Breast epithelium (tissue), 4 donors: ENCODE results near the gene MFSD6. TPM values are rescaled to one million over a fixed set of nuclear protein-coding genes. Genes with fewer than 3 reads are reported as not detected.
A peak's percentile ranks its signal among the peaks of the same experiment; 100 is the strongest.
"Not testable (repeated sequence)": the region's sequence is repeated elsewhere in the genome, so short reads cannot be mapped to it uniquely, and the experiment has no call there.

Source experiments
- DNase-seq, 2 donors: peaks; one replicate each; pipeline ENCODE4 v3.0.0-alpha.2; 2019; ENCODE audit warnings: low spot score in 2 of 2
- H3K27ac ChIP-seq, 2 donors: fragments of 200-600 bp; sonication (generic) in 1 of 2; one replicate each; pipeline ENCODE4 v1.5.1; 2016 to 2019; ENCODE audit warnings: mild to moderate bottlenecking in 1 of 2
- H3K27me3 ChIP-seq, 2 donors: fragments of 200-600 bp; sonication (generic) in 1 of 2; one replicate each; pipeline versions ENCODE4 v1.5.1 to v1.6.0; 2017 to 2019; ENCODE audit warnings: control low read depth in 1 of 2, mild to moderate bottlenecking in 1 of 2
- H3K36me3 ChIP-seq: fragments of 200-600 bp; one replicate; pipeline ENCODE4 v1.5.1; 2019
- H3K4me1 ChIP-seq, 2 donors: fragments of 200-600 bp; sonication (generic); one replicate each; pipeline ENCODE4 v1.5.1; 2016 to 2019; ENCODE audit warnings: control low read depth in 1 of 2
- H3K4me3 ChIP-seq, 3 donors: fragments of 200-600 bp; sonication (generic); 1 replicate in 2 of 3; 2 replicates in 1 of 3; pipeline ENCODE4 v1.5.1; 2016 to 2019; ENCODE audit warnings: mild to moderate bottlenecking in 3 of 3, moderate library complexity in 2 of 3
- H3K9me3 ChIP-seq, 2 donors: fragments of 200-600 bp; sonication (generic) in 1 of 2; one replicate each; pipeline ENCODE4 v1.5.1; 2016 to 2019; ENCODE audit warnings: control low read depth in 1 of 2
- POLR2A ChIP-seq: fragments of 450-650 bp; IDR thresholded peaks from one replicate; pipeline ENCODE4 v1.6.1; 2016; ENCODE audit warnings: antibody characterized with exemption, mild to moderate bottlenecking, moderate library complexity
- POLR2AphosphoS5 ChIP-seq, 3 donors: sonication (generic); formaldehyde crosslinking; IDR thresholded peaks; one replicate each; pipeline ENCODE4 v1.6.1; 2017; ENCODE audit warnings: antibody characterized with exemption in 3 of 3
- intact Hi-C: fragments of 100-400 bp; cut with DNase I; formaldehyde crosslinking; loops from one replicate; pipeline ENCODE4 v1.15.1; 2023; ENCODE audit warnings: low total_unique reads
- total RNA-seq, 3 donors: library from RNA; depleted of rRNA; stranded (reverse); fragments of >200 nt; gene quantifications; one replicate each; pipeline ENCODE4 v1.1.0, GENCODE V29; 2016
- TF ChIP-seq, protein P1 (sequence below), 3 donors: fragments of 450-650 bp; IDR thresholded peaks; one replicate each; pipeline ENCODE4 v1.5.1; 2016 to 2017; ENCODE audit warnings: antibody characterized with exemption in 3 of 3, mild to moderate bottlenecking in 3 of 3, moderate library complexity in 3 of 3

Gene MFSD6
- total RNA-seq, 3 donors from 2014 or later: 52.0 to 180 (median 92.4) TPM

DNA sequence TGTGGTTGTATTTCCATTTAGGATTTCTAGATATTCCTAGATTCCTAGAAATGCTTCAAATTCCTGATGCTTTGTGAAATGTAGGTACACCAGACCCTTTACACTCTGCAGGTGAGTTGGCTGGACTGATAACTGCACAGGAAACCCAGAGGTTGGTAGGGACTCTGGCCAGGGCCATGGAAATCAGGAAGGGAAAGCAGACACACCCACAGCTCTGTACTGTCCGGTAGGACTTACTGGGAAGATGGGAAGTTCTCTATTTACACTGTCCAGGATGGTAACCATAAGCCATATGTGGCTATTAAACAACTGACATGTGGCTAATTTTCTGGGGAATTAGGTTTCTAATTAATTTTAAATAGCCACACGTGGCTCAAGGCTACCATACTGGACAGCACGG is 94.9 kb downstream of the MFSD6 start:
- H3K36me3 ChIP-seq: no peaks in the 10 kb centered on the region
- no peak overlapping the region for H3K4me3 ChIP-seq
- no peak for DNase-seq
- no peaks in the 10 kb centered on the region for H3K27me3 ChIP-seq
- intact Hi-C loops: no loop called here
- TF ChIP-seq POLR2A (no peak), POLR2AphosphoS5 (IDR thresholded peaks at IDR 0.05) (no peak)
- TF ChIP-seq, protein P1, sequence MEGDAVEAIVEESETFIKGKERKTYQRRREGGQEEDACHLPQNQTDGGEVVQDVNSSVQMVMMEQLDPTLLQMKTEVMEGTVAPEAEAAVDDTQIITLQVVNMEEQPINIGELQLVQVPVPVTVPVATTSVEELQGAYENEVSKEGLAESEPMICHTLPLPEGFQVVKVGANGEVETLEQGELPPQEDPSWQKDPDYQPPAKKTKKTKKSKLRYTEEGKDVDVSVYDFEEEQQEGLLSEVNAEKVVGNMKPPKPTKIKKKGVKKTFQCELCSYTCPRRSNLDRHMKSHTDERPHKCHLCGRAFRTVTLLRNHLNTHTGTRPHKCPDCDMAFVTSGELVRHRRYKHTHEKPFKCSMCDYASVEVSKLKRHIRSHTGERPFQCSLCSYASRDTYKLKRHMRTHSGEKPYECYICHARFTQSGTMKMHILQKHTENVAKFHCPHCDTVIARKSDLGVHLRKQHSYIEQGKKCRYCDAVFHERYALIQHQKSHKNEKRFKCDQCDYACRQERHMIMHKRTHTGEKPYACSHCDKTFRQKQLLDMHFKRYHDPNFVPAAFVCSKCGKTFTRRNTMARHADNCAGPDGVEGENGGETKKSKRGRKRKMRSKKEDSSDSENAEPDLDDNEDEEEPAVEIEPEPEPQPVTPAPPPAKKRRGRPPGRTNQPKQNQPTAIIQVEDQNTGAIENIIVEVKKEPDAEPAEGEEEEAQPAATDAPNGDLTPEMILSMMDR (IDR thresholded peaks at IDR 0.05): no peak
- H3K9me3 ChIP-seq: no peaks in the 10 kb centered on the region
- peaks cover 0 to 6% of the 10 kb centered on the region in 2 donors for H3K4me1 ChIP-seq
- H3K27ac ChIP-seq: peak overlapping the region; percentile 22 to 43

DNA sequence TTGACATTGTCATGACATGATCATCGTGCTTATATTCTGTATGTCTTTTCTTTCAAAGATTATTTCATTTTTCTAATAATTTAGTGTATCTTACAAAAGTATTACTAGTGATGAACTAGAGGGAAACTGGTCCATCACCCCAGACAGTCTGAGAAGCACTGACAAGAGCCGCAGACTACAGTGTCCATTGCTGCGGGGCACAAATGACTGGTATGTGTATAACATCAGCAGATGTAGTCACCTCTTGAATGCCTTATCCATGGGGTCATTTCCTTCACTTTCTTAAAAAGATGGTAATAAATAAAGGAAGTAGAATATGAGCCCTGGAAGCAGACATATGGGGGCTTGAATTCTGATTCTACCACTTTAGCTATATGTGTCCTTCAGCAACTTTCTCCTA is 96.8 kb downstream of the MFSD6 start:
- no peak overlapping the region for H3K4me3 ChIP-seq
- H3K27ac ChIP-seq: peak overlapping the region in 1 of 2 donors; percentile 9
- H3K36me3 ChIP-seq: no peaks in the 10 kb centered on the region
- intact Hi-C loops: loop anchor here (2.0 kb wide), 1 partner anchor 26 kb away; no protein-coding TSS in a partner anchor
- H3K9me3 ChIP-seq: no peaks in the 10 kb centered on the region
- peaks cover 0 to 6% of the 10 kb centered on the region in 2 donors for H3K4me1 ChIP-seq
- no peak for DNase-seq
- TF ChIP-seq POLR2A: no peak
- no peak for TF ChIP-seq POLR2AphosphoS5 (IDR thresholded peaks at IDR 0.05)
- TF ChIP-seq, protein P1 (IDR thresholded peaks at IDR 0.05): no peak
- H3K27me3 ChIP-seq: no peaks in the 10 kb centered on the region

GRCh38 chr2:190505696-190506095 is 97.5 kb downstream of the MFSD6 start:
- intact Hi-C loops: loop anchor here (2.0 kb wide), 1 partner anchor 27 kb away; no protein-coding TSS in a partner anchor
- no peak for TF ChIP-seq POLR2A
- TF ChIP-seq, protein P1 (IDR thresholded peaks at IDR 0.05): no peak
- TF ChIP-seq POLR2AphosphoS5 (IDR thresholded peaks at IDR 0.05): no peak

GRCh38 chr2:190506666-190507065 is 98.5 kb downstream of the MFSD6 start:
- intact Hi-C loops: no loop called here
- Histone ChIP-seq H3K4me3 (no peak overlapping the region), H3K27me3 (no peaks in the 10 kb centered on the region), H3K27ac (peak overlapping the region; percentile 62 to 63), H3K36me3 (no peaks in the 10 kb centered on the region), H3K9me3 (no peaks in the 10 kb centered on the region), H3K4me1 (peaks cover 0 to 6% of the 10 kb centered on the region in 2 donors)
- DNase-seq: no peak
- TF ChIP-seq, protein P1 (IDR thresholded peaks at IDR 0.05): no peak
- TF ChIP-seq POLR2A: no peak
- no peak for TF ChIP-seq POLR2AphosphoS5 (IDR thresholded peaks at IDR 0.05)

More at GRCh38 chr2:190505696-190506095, 97.5 kb downstream of the MFSD6 start:
- Histone ChIP-seq H3K27ac (peak overlapping the region in 1 of 2 donors; percentile 22), H3K4me3 (no peak overlapping the region), H3K27me3 (no peaks in the 10 kb centered on the region), H3K4me1 (peaks cover 0 to 6% of the 10 kb centered on the region in 2 donors), H3K9me3 (no peaks in the 10 kb centered on the region), H3K36me3 (no peaks in the 10 kb centered on the region)
- DNase-seq: no peak

- Histone ChIP-seq H3K4me1 (peaks cover 0 to 8% of the 10 kb centered on the region in 2 donors), H3K4me3 (no peak overlapping the region), H3K27me3 (no peaks in the 10 kb centered on the region), H3K9me3 (no peaks in the 10 kb centered on the region), H3K36me3 (no peaks in the 10 kb centered on the region), H3K27ac (peak overlapping the region; percentile 62 to 63)
- peak; percentile 56 to 64 for DNase-seq
- intact Hi-C loops: no loop called here
- TF ChIP-seq, protein P1 (IDR thresholded peaks at IDR 0.05): no peak
- TF ChIP-seq POLR2AphosphoS5 (IDR thresholded peaks at IDR 0.05) (no peak), POLR2A (no peak)
Measured at GRCh38 chr2:190507135-190507534, 99.0 kb downstream of the MFSD6 start.

- not testable (repeated sequence) for DNase-seq, H3K9me3 ChIP-seq, H3K4me3 ChIP-seq, H3K27me3 ChIP-seq, H3K27ac ChIP-seq, H3K36me3 ChIP-seq
- intact Hi-C loops: loop anchor here (5.0 kb wide), 1 partner anchor 252 kb away; no protein-coding TSS in a partner anchor
- H3K4me1 ChIP-seq: peaks cover 0 to 11% of the 10 kb centered on the region in 2 donors
Measured at GRCh38 chr2:190509895-190510294, 101.7 kb downstream of the MFSD6 start.
